ENCODE measurements around the gene PPP2R5A. TPM values are rescaled to one million over a fixed set of nuclear protein-coding genes. Genes with fewer than 3 reads are reported as not detected.

The PPP2R5A gene
- total RNA-seq, 1 donor from 2014 or later, result 17.5 TPM

- Mint-ChIP-seq H3K27ac (ENCODE audit: unreplicated experiment) (no peak overlapping the region), H3K9me3 (ENCODE audit: unreplicated experiment) (no peaks in the 10 kb centered on the region), H3K4me1 (ENCODE audit: unreplicated experiment) (no peaks in the 10 kb centered on the region), H3K4me3 (ENCODE audit: unreplicated experiment) (no peak overlapping the region), H3K36me3 (ENCODE audit: unreplicated experiment) (peaks cover 24% of the 10 kb centered on the region), H3K27me3 (ENCODE audit: unreplicated experiment) (no peaks in the 10 kb centered on the region)
- DNase-seq (ENCODE audit: extremely low spot score, unreplicated experiment), result no peak
- TF ChIP-seq CTCF (IDR thresholded peaks at IDR 0.05), result no peak
These were observed 68.0 kb downstream of the PPP2R5A start for GRCh38 chr1:212353181-212353580.

- no peaks in the 10 kb centered on the region for H3K9me3 Mint-ChIP-seq (ENCODE audit: unreplicated experiment)
- no peak for DNase-seq (ENCODE audit: extremely low spot score, unreplicated experiment)
These were observed 69.3 kb downstream of the PPP2R5A start for GRCh38 chr1:212354464-212354863.

GRCh38 chr1:212355230-212355969 is 70.2 kb downstream of the PPP2R5A start:
- no peaks in the 10 kb centered on the region for H3K27me3 Mint-ChIP-seq (ENCODE audit: unreplicated experiment)
- H3K4me3 Mint-ChIP-seq (ENCODE audit: unreplicated experiment), result no peak overlapping the region
- TF ChIP-seq CTCF (IDR thresholded peaks at IDR 0.05), result no peak

More at GRCh38 chr1:212354464-212354863, 69.3 kb downstream of the PPP2R5A start:
- Mint-ChIP-seq H3K4me3 (ENCODE audit: unreplicated experiment) (no peak overlapping the region), H3K36me3 (ENCODE audit: unreplicated experiment) (peaks cover 23% of the 10 kb centered on the region), H3K27ac (ENCODE audit: unreplicated experiment) (no peak overlapping the region), H3K27me3 (ENCODE audit: unreplicated experiment) (no peaks in the 10 kb centered on the region), H3K4me1 (ENCODE audit: unreplicated experiment) (no peaks in the 10 kb centered on the region)
- no peak for TF ChIP-seq CTCF (IDR thresholded peaks at IDR 0.05)

GRCh38 chr1:212359794-212360479 is 74.7 kb downstream of the PPP2R5A start:
- no peak for TF ChIP-seq CTCF (IDR thresholded peaks at IDR 0.05)
- no peaks in the 10 kb centered on the region for H3K27me3 Mint-ChIP-seq (ENCODE audit: unreplicated experiment)
- H3K36me3 Mint-ChIP-seq (ENCODE audit: unreplicated experiment), result peaks cover 36% of the 10 kb centered on the region
- no peaks in the 10 kb centered on the region for H3K9me3 Mint-ChIP-seq (ENCODE audit: unreplicated experiment)
- DNase-seq (ENCODE audit: extremely low spot score, unreplicated experiment), result no peak
- no peak overlapping the region for H3K27ac Mint-ChIP-seq (ENCODE audit: unreplicated experiment)
- H3K4me1 Mint-ChIP-seq (ENCODE audit: unreplicated experiment), result no peaks in the 10 kb centered on the region
- H3K4me3 Mint-ChIP-seq (ENCODE audit: unreplicated experiment), result no peak overlapping the region

More at GRCh38 chr1:212355230-212355969, 70.2 kb downstream of the PPP2R5A start:
- Mint-ChIP-seq H3K4me1 (ENCODE audit: unreplicated experiment) (no peaks in the 10 kb centered on the region), H3K27ac (ENCODE audit: unreplicated experiment) (no peak overlapping the region), H3K36me3 (ENCODE audit: unreplicated experiment) (peaks cover 28% of the 10 kb centered on the region), H3K9me3 (ENCODE audit: unreplicated experiment) (no peaks in the 10 kb centered on the region)
- DNase-seq (ENCODE audit: extremely low spot score, unreplicated experiment), result no peak

GRCh38 chr1:212364985-212365384 is 79.8 kb downstream of the PPP2R5A start:
- no peaks in the 10 kb centered on the region for H3K27me3 Mint-ChIP-seq (ENCODE audit: unreplicated experiment)
- no peaks in the 10 kb centered on the region for H3K9me3 Mint-ChIP-seq (ENCODE audit: unreplicated experiment)
- DNase-seq (ENCODE audit: extremely low spot score, unreplicated experiment), result no peak
- TF ChIP-seq CTCF (IDR thresholded peaks at IDR 0.05), result no peak
- H3K4me3 Mint-ChIP-seq (ENCODE audit: unreplicated experiment), result no peak overlapping the region
- H3K27ac Mint-ChIP-seq (ENCODE audit: unreplicated experiment), result no peak overlapping the region
- H3K36me3 Mint-ChIP-seq (ENCODE audit: unreplicated experiment), result peaks cover 37% of the 10 kb centered on the region
- no peaks in the 10 kb centered on the region for H3K4me1 Mint-ChIP-seq (ENCODE audit: unreplicated experiment)

Data from osteocyte (in vitro differentiated cells).